ENCODE results near the gene SBK2. TPM values are rescaled to one million over a fixed set of nuclear protein-coding genes. Genes with fewer than 3 reads are reported as not detected.
"Not testable (repeated sequence)": the region's sequence is repeated elsewhere in the genome, so short reads cannot be mapped to it uniquely, and the experiment has no call there.

SBK2 gene
- polyA plus RNA-seq, 4 donors, result 0.06 TPM; not detected in 3

GRCh38 chr19:55580628-55581144 is 43.8 kb upstream of the SBK2 start, which contains the start of gene ZNF579:
Gene ZNF579 (minus strand): TSS chr19:55580848. CDS start chr19:55579639, 1,209 bp downstream.
- FAIRE-seq, result no peak
- Histone ChIP-seq H3K4me3 (ENCODE audit: low read depth in 1 of 3, low read length in 3 of 3) (peak within 1 kb of the TSS; percentile 67 to 88 (median 83)), H3K27me3 (ENCODE audit: control insufficient read depth in 3 of 3, insufficient read depth in 3 of 3, low read length in 3 of 3) (no peaks in the 10 kb centered on the region), H3K27ac (ENCODE audit: low read depth in 1 of 3, low read length in 2 of 3) (peak within 1 kb of the TSS in 2 of 3 donors; percentile 85 to 87), H3K4me1 (ENCODE audit: control insufficient read depth in 3 of 3, insufficient read depth in 2 of 3, low read depth in 1 of 3, low read length in 2 of 3) (peaks cover 0 to 3% (median 0%) of the 10 kb centered on the region in 3 donors), H3K36me3 (ENCODE audit: control insufficient read depth in 3 of 3, insufficient read depth in 2 of 3, low read depth in 1 of 3, low read length in 3 of 3) (peaks cover 0 to 21% (median 10%) of the 10 kb centered on the region in 3 donors), H3K9me3 (ENCODE audit: control insufficient read depth in 2 of 2, insufficient read depth in 1 of 2, low read depth in 1 of 2, low read length in 1 of 2) (no peaks in the 10 kb centered on the region)
- 0 to 2% (median 1%) methylated on average over 13 to 24 of the region's 24 CpGs for WGBS, 3 donors
- peak; percentile 73 to 94 for DNase-seq

DNA sequence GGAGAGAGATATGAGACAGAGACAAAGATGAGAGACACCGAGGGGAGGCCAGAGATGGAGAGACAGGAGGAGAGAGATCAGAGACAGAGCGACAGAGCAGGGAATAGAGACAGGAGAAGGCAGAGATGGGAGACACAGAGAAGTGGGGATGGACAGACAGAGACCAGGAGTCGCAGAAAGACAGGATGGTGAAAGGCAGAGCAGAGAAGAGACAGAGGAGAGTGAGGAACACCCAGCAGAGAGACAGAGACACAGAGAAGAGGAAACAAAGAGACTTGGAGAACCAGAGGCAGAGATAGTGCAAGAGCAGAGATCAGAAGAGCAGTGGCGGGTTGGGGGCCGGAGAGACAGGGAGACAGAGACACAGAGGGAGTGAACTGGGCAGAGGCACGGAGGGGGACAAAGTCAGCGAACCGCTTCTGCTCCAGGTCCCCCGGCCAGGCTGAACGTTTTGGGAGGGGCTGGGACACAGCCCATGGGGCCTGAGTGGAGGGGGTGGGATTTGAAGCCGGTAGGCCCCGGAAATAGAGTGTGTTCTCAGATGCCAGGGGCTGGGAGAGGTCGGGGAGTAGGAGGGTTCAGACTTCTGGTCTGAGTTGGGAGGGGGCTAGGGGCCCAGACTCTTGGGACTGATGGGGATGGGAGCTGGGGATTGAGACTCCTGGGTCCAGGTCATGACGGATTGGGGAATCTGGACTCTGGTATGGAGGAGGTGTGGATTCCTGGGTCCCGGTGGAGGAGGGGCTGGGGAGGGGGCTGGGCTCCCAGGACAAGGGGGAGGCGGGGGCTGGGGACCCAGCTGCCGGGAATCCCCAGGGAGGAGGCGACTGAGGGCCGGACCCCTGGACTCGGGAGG is 43.1 kb upstream of the SBK2 start:
- FAIRE-seq, result no peak
- H3K4me3 ChIP-seq (ENCODE audit: low read depth in 1 of 3, low read length in 3 of 3), result peak overlapping the region; percentile 67 to 88 (median 83)
- H3K27ac ChIP-seq (ENCODE audit: low read depth in 1 of 3, low read length in 2 of 3), result peak overlapping the region in 2 of 3 donors; percentile 85 to 87
- H3K27me3 ChIP-seq (ENCODE audit: control insufficient read depth in 3 of 3, insufficient read depth in 3 of 3, low read length in 3 of 3), result no peaks in the 10 kb centered on the region
- DNase-seq, result peak in 1 of 2 donors; percentile 55
- peaks cover 0 to 21% (median 10%) of the 10 kb centered on the region in 3 donors for H3K36me3 ChIP-seq (ENCODE audit: control insufficient read depth in 3 of 3, insufficient read depth in 2 of 3, low read depth in 1 of 3, low read length in 3 of 3)
- no peaks in the 10 kb centered on the region for H3K4me1 ChIP-seq (ENCODE audit: control insufficient read depth in 3 of 3, insufficient read depth in 2 of 3, low read depth in 1 of 3, low read length in 2 of 3)
- no peaks in the 10 kb centered on the region for H3K9me3 ChIP-seq (ENCODE audit: control insufficient read depth in 2 of 2, insufficient read depth in 1 of 2, low read depth in 1 of 2, low read length in 1 of 2)
- WGBS, 3 donors, result 10 to 13% (median 12%) methylated on average over 16 to 20 of the region's 20 CpGs

GRCh38 chr19:55578761-55579747 is 42.1 kb upstream of the SBK2 start:
- FAIRE-seq, result no peak
- Histone ChIP-seq H3K4me3 (ENCODE audit: low read depth in 1 of 3, low read length in 3 of 3) (peak overlapping the region in 1 of 3 donors; percentile 88), H3K27ac (ENCODE audit: low read depth in 1 of 3, low read length in 2 of 3) (no peak overlapping the region)

GRCh38 chr19:55578031-55578760 is 41.3 kb upstream of the SBK2 start:
- Histone ChIP-seq H3K36me3 (ENCODE audit: control insufficient read depth in 3 of 3, insufficient read depth in 2 of 3, low read depth in 1 of 3, low read length in 3 of 3) (peaks cover 0 to 21% (median 10%) of the 10 kb centered on the region in 3 donors), H3K27me3 (ENCODE audit: control insufficient read depth in 3 of 3, insufficient read depth in 3 of 3, low read length in 3 of 3) (no peaks in the 10 kb centered on the region), H3K9me3 (ENCODE audit: control insufficient read depth in 2 of 2, insufficient read depth in 1 of 2, low read depth in 1 of 2, low read length in 1 of 2) (no peaks in the 10 kb centered on the region), H3K27ac (ENCODE audit: low read depth in 1 of 3, low read length in 2 of 3) (no peak overlapping the region), H3K4me1 (ENCODE audit: control insufficient read depth in 3 of 3, insufficient read depth in 2 of 3, low read depth in 1 of 3, low read length in 2 of 3) (no peaks in the 10 kb centered on the region), H3K4me3 (ENCODE audit: low read depth in 1 of 3, low read length in 3 of 3) (no peak overlapping the region)
- WGBS, 3 donors, result 95 to 97% (median 96%) methylated on average over 55 to 83 of the region's 83 CpGs
- no peak for DNase-seq
- FAIRE-seq, result no peak

More at GRCh38 chr19:55578761-55579747, 42.1 kb upstream of the SBK2 start:
- Histone ChIP-seq H3K4me1 (ENCODE audit: control insufficient read depth in 3 of 3, insufficient read depth in 2 of 3, low read depth in 1 of 3, low read length in 2 of 3) (no peaks in the 10 kb centered on the region), H3K36me3 (ENCODE audit: control insufficient read depth in 3 of 3, insufficient read depth in 2 of 3, low read depth in 1 of 3, low read length in 3 of 3) (peaks cover 0 to 21% (median 10%) of the 10 kb centered on the region in 3 donors), H3K9me3 (ENCODE audit: control insufficient read depth in 2 of 2, insufficient read depth in 1 of 2, low read depth in 1 of 2, low read length in 1 of 2) (no peaks in the 10 kb centered on the region), H3K27me3 (ENCODE audit: control insufficient read depth in 3 of 3, insufficient read depth in 3 of 3, low read length in 3 of 3) (no peaks in the 10 kb centered on the region)
- 93 to 94% (median 93%) methylated on average over 69 to 90 of the region's 90 CpGs for WGBS, 3 donors
- no peak for DNase-seq

- no peaks in the 10 kb centered on the region for H3K27me3 ChIP-seq (ENCODE audit: control insufficient read depth in 3 of 3, insufficient read depth in 3 of 3, low read length in 3 of 3)
- no peaks in the 10 kb centered on the region for H3K9me3 ChIP-seq (ENCODE audit: control insufficient read depth in 2 of 2, insufficient read depth in 1 of 2, low read depth in 1 of 2, low read length in 1 of 2)
- WGBS, 3 donors, result 85 to 91% (median 88%) methylated on average over 5 of the region's 5 CpGs
- no peak overlapping the region for H3K4me3 ChIP-seq (ENCODE audit: low read depth in 1 of 3, low read length in 3 of 3)
- H3K4me1 ChIP-seq (ENCODE audit: control insufficient read depth in 3 of 3, insufficient read depth in 2 of 3, low read depth in 1 of 3, low read length in 2 of 3), result no peaks in the 10 kb centered on the region
- DNase-seq (no peak), FAIRE-seq (no peak)
- H3K27ac ChIP-seq (ENCODE audit: low read depth in 1 of 3, low read length in 2 of 3), result no peak overlapping the region
- H3K36me3 ChIP-seq (ENCODE audit: control insufficient read depth in 3 of 3, insufficient read depth in 2 of 3, low read depth in 1 of 3, low read length in 3 of 3), result peaks cover 0 to 21% (median 10%) of the 10 kb centered on the region in 3 donors
Observed at GRCh38 chr19:55576746-55577145, 39.8 kb upstream of the SBK2 start.

- DNase-seq; FAIRE-seq; H3K4me1 ChIP-seq (ENCODE audit: control insufficient read depth in 3 of 3, insufficient read depth in 2 of 3, low read depth in 1 of 3, low read length in 2 of 3); H3K27ac ChIP-seq (ENCODE audit: low read depth in 1 of 3, low read length in 2 of 3); H3K27me3 ChIP-seq (ENCODE audit: control insufficient read depth in 3 of 3, insufficient read depth in 3 of 3, low read length in 3 of 3); H3K4me3 ChIP-seq (ENCODE audit: low read depth in 1 of 3, low read length in 3 of 3); H3K9me3 ChIP-seq (ENCODE audit: control insufficient read depth in 2 of 2, insufficient read depth in 1 of 2, low read depth in 1 of 2, low read length in 1 of 2): not testable (repeated sequence)
- 84 to 91% (median 87%) methylated on average over 6 of the region's 6 CpGs for WGBS, 3 donors
- peaks cover 0 to 21% (median 10%) of the 10 kb centered on the region in 3 donors for H3K36me3 ChIP-seq (ENCODE audit: control insufficient read depth in 3 of 3, insufficient read depth in 2 of 3, low read depth in 1 of 3, low read length in 3 of 3)
Observed at GRCh38 chr19:55573929-55574328, 37.0 kb upstream of the SBK2 start.

DNA sequence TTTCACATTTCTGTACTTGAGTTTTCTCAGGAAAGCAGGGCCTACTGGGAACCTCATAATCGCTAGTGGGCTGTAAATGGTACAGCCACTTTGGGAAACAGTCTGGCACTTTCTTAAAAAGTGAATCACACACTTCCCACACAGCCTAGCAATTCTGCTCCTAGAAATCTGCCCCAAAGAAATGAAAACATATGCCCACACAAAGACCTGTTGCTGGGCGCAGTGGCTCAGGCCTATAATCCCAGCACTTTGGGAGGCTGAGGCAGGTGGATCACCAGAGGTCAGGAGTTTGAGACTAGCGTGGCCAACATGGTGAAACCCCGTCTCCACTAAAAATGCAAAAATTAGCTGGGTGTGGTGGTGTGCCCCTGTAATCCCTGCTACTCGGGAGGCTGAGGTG is 32.5 kb upstream of the SBK2 start:
- not testable (repeated sequence) for H3K9me3 ChIP-seq (ENCODE audit: control insufficient read depth in 2 of 2, insufficient read depth in 1 of 2, low read depth in 1 of 2, low read length in 1 of 2); FAIRE-seq; H3K4me3 ChIP-seq (ENCODE audit: low read depth in 1 of 3, low read length in 3 of 3); DNase-seq; H3K4me1 ChIP-seq (ENCODE audit: control insufficient read depth in 3 of 3, insufficient read depth in 2 of 3, low read depth in 1 of 3, low read length in 2 of 3); H3K27ac ChIP-seq (ENCODE audit: low read depth in 1 of 3, low read length in 2 of 3); H3K36me3 ChIP-seq (ENCODE audit: control insufficient read depth in 3 of 3, insufficient read depth in 2 of 3, low read depth in 1 of 3, low read length in 3 of 3); H3K27me3 ChIP-seq (ENCODE audit: control insufficient read depth in 3 of 3, insufficient read depth in 3 of 3, low read length in 3 of 3)
- 92 to 93% (median 92%) methylated on average over 5 of the region's 5 CpGs for WGBS, 3 donors

All from small intestine (tissue), 7 donors.